ENCODE results near the gene PSAP. TPM values are rescaled to one million over a fixed set of nuclear protein-coding genes. Genes with fewer than 3 reads are reported as not detected.
A peak's percentile ranks its signal among the peaks of the same experiment; 100 is the strongest.
"Not testable (repeated sequence)": the region's sequence is repeated elsewhere in the genome, so short reads cannot be mapped to it uniquely, and the experiment has no call there.

The PSAP gene
- total RNA-seq, 2 donors from 2014 or later: 136 to 207 TPM

GRCh38 chr10:71860243-71861029 lies 9.4 kb upstream of the PSAP start:
- ATAC-seq: peak; percentile 89 to 94
- Mint-ChIP-seq H3K27me3 (peaks cover 0 to 4% of the 10 kb centered on the region in 2 donors), H3K9me3 (no peaks in the 10 kb centered on the region), H3K36me3 (no peaks in the 10 kb centered on the region), H3K27ac (peak overlapping the region; percentile 71 to 81), H3K4me3 (no peak overlapping the region), H3K4me1 (ENCODE audit: low read depth in 2 of 2) (peaks cover 0 to 8% of the 10 kb centered on the region in 2 donors)
- DNase-seq (ENCODE audit: low spot score): peak; percentile 72

- Mint-ChIP-seq H3K4me1 (ENCODE audit: low read depth in 2 of 2) (peaks cover 0 to 8% of the 10 kb centered on the region in 2 donors), H3K27me3 (peaks cover 0 to 4% of the 10 kb centered on the region in 2 donors), H3K36me3 (no peaks in the 10 kb centered on the region), H3K9me3 (no peaks in the 10 kb centered on the region), H3K27ac (no peak overlapping the region), H3K4me3 (no peak overlapping the region)
- no peak for ATAC-seq
- no peak for DNase-seq (ENCODE audit: low spot score)
These were observed 7.2 kb upstream of the PSAP start for GRCh38 chr10:71857934-71858890.

- Mint-ChIP-seq H3K4me1 (ENCODE audit: low read depth in 2 of 2) (peaks cover under 1 to 8% of the 10 kb centered on the region in 2 donors), H3K36me3 (no peaks in the 10 kb centered on the region), H3K9me3 (no peaks in the 10 kb centered on the region), H3K4me3 (no peak overlapping the region), H3K27me3 (peaks cover 0 to 4% of the 10 kb centered on the region in 2 donors), H3K27ac (no peak overlapping the region)
- no peak for ATAC-seq
- DNase-seq (ENCODE audit: low spot score): no peak
These were observed 5.6 kb upstream of the PSAP start for GRCh38 chr10:71856619-71857018.

- Mint-ChIP-seq H3K27me3 (peaks cover 0 to 4% of the 10 kb centered on the region in 2 donors), H3K4me1 (ENCODE audit: low read depth in 2 of 2) (peaks cover 19 to 22% of the 10 kb centered on the region in 2 donors), H3K27ac (no peak overlapping the region), H3K9me3 (no peaks in the 10 kb centered on the region), H3K36me3 (no peaks in the 10 kb centered on the region), H3K4me3 (no peak overlapping the region)
- DNase-seq (ENCODE audit: low spot score): no peak
- no peak for ATAC-seq
These were observed 3.0 kb upstream of the PSAP start for GRCh38 chr10:71854031-71854430.

GRCh38 chr10:71852355-71852937 lies 1.4 kb upstream of the PSAP start:
- Mint-ChIP-seq H3K27ac (peak overlapping the region in 1 of 2 donors; percentile 84), H3K27me3 (no peaks in the 10 kb centered on the region), H3K36me3 (no peaks in the 10 kb centered on the region), H3K4me1 (ENCODE audit: low read depth in 2 of 2) (peaks cover 32 to 38% of the 10 kb centered on the region in 2 donors), H3K4me3 (no peak overlapping the region), H3K9me3 (no peaks in the 10 kb centered on the region)
- DNase-seq (ENCODE audit: low spot score) (no peak), ATAC-seq (no peak)

- not testable (repeated sequence) for H3K27me3 Mint-ChIP-seq; ATAC-seq; H3K9me3 Mint-ChIP-seq; H3K36me3 Mint-ChIP-seq; DNase-seq (ENCODE audit: low spot score)
- H3K4me1 Mint-ChIP-seq (ENCODE audit: low read depth in 2 of 2): peaks cover 36 to 44% of the 10 kb centered on the region in 2 donors
- H3K4me3 Mint-ChIP-seq: peak overlapping the region; percentile 96
- H3K27ac Mint-ChIP-seq: peak overlapping the region; percentile 7 to 84
These were observed 529 bp upstream of the PSAP start for GRCh38 chr10:71851465-71852095.

- DNase-seq (ENCODE audit: low spot score) (no peak), ATAC-seq (no peak)
- no peaks in the 10 kb centered on the region for H3K27me3 Mint-ChIP-seq
- peak overlapping the region; percentile 96 for H3K4me3 Mint-ChIP-seq
- H3K4me1 Mint-ChIP-seq (ENCODE audit: low read depth in 2 of 2): peaks cover 41 to 52% of the 10 kb centered on the region in 2 donors
- no peaks in the 10 kb centered on the region for H3K9me3 Mint-ChIP-seq
- H3K27ac Mint-ChIP-seq: peak overlapping the region; percentile 7 to 84
- no peaks in the 10 kb centered on the region for H3K36me3 Mint-ChIP-seq
These were observed 869 bp downstream of the PSAP start for GRCh38 chr10:71850021-71850742.

- H3K4me1 Mint-ChIP-seq (ENCODE audit: low read depth in 2 of 2): peaks cover 45 to 59% of the 10 kb centered on the region in 2 donors
- no peak for DNase-seq (ENCODE audit: low spot score)
- H3K4me3 Mint-ChIP-seq: peak overlapping the region; percentile 96
- H3K9me3 Mint-ChIP-seq: no peaks in the 10 kb centered on the region
- no peak for ATAC-seq
- no peak overlapping the region for H3K27ac Mint-ChIP-seq
- no peaks in the 10 kb centered on the region for H3K36me3 Mint-ChIP-seq
- no peaks in the 10 kb centered on the region for H3K27me3 Mint-ChIP-seq
These were observed 1.6 kb downstream of the PSAP start for GRCh38 chr10:71849461-71849908.

GRCh38 chr10:71848325-71849275 lies 2.5 kb downstream of the PSAP start:
- Mint-ChIP-seq H3K9me3 (no peaks in the 10 kb centered on the region), H3K4me3 (peak overlapping the region; percentile 36), H3K4me1 (ENCODE audit: low read depth in 2 of 2) (peaks cover 46 to 66% of the 10 kb centered on the region in 2 donors), H3K27me3 (no peaks in the 10 kb centered on the region), H3K27ac (peak overlapping the region in 1 of 2 donors; percentile 37), H3K36me3 (no peaks in the 10 kb centered on the region)
- DNase-seq (ENCODE audit: low spot score) (no peak), ATAC-seq (no peak)

GRCh38 chr10:71847418-71847817 lies 3.6 kb downstream of the PSAP start:
- peak overlapping the region; percentile 9 for H3K4me3 Mint-ChIP-seq
- H3K27me3 Mint-ChIP-seq: no peaks in the 10 kb centered on the region
- ATAC-seq (no peak), DNase-seq (ENCODE audit: low spot score) (no peak)
- no peaks in the 10 kb centered on the region for H3K36me3 Mint-ChIP-seq
- no peaks in the 10 kb centered on the region for H3K9me3 Mint-ChIP-seq
- H3K27ac Mint-ChIP-seq: peak overlapping the region in 1 of 2 donors; percentile 37
- peaks cover 57 to 78% of the 10 kb centered on the region in 2 donors for H3K4me1 Mint-ChIP-seq (ENCODE audit: low read depth in 2 of 2)

- no peaks in the 10 kb centered on the region for H3K9me3 Mint-ChIP-seq
- H3K27me3 Mint-ChIP-seq: no peaks in the 10 kb centered on the region
- ATAC-seq (no peak), DNase-seq (ENCODE audit: low spot score) (no peak)
- peaks cover 57 to 79% of the 10 kb centered on the region in 2 donors for H3K4me1 Mint-ChIP-seq (ENCODE audit: low read depth in 2 of 2)
- no peaks in the 10 kb centered on the region for H3K36me3 Mint-ChIP-seq
- H3K27ac Mint-ChIP-seq: no peak overlapping the region
- H3K4me3 Mint-ChIP-seq: no peak overlapping the region
These were observed 4.2 kb downstream of the PSAP start for GRCh38 chr10:71846816-71847215.
